HG02852 (cell line): ENCODE results near the gene CFAP43.
"Not testable (repeated sequence)": the region's sequence is repeated elsewhere in the genome, so short reads cannot be mapped to it uniquely, and the experiment has no call there.

Experiments used
- ATAC-seq: cut with Tn5 transposase; IDR thresholded peaks from one replicate; pipeline ENCODE4 v1.9.1; 2021; ENCODE audit warnings: mild to moderate bottlenecking, moderate library complexity; ENCODE audit not compliant: unreplicated experiment

The CFAP43 gene

GRCh38 chr10:104230490-104230889 is 1.7 kb downstream of the CFAP43 start:
- ATAC-seq: no peak

GRCh38 chr10:104223304-104223703 is 8.9 kb downstream of the CFAP43 start:
- no peak for ATAC-seq

- no peak for ATAC-seq
Measured at GRCh38 chr10:104220522-104220921, 11.6 kb downstream of the CFAP43 start.

GRCh38 chr10:104218751-104219150 is 13.4 kb downstream of the CFAP43 start:
- no peak for ATAC-seq

GRCh38 chr10:104216631-104217030 is 15.5 kb downstream of the CFAP43 start:
- no peak for ATAC-seq

GRCh38 chr10:104209575-104210198 is 22.5 kb downstream of the CFAP43 start:
- ATAC-seq: no peak

GRCh38 chr10:104208730-104209129 is 23.4 kb downstream of the CFAP43 start:
- ATAC-seq: no peak

- no peak for ATAC-seq
Measured at GRCh38 chr10:104202231-104202630, 29.9 kb downstream of the CFAP43 start.

- ATAC-seq: no peak
Measured at GRCh38 chr10:104201636-104202035, 30.5 kb downstream of the CFAP43 start.

GRCh38 chr10:104199567-104199966 is 32.6 kb downstream of the CFAP43 start:
- no peak for ATAC-seq

GRCh38 chr10:104197364-104197763 is 34.8 kb downstream of the CFAP43 start:
- no peak for ATAC-seq

GRCh38 chr10:104195706-104196105 is 36.5 kb downstream of the CFAP43 start:
- no peak for ATAC-seq

GRCh38 chr10:104193787-104194186 is 38.4 kb downstream of the CFAP43 start:
- ATAC-seq: no peak

- ATAC-seq: no peak
Measured at GRCh38 chr10:104190695-104191094, 41.5 kb downstream of the CFAP43 start.

GRCh38 chr10:104183682-104184081 is 48.5 kb downstream of the CFAP43 start:
- ATAC-seq: no peak

GRCh38 chr10:104174136-104174535 is 58.0 kb downstream of the CFAP43 start:
- ATAC-seq: not testable (repeated sequence)

- no peak for ATAC-seq
Measured at GRCh38 chr10:104170610-104171254, 61.4 kb downstream of the CFAP43 start.

- ATAC-seq: no peak
Measured at GRCh38 chr10:104155591-104155990, 76.6 kb downstream of the CFAP43 start.

- ATAC-seq: no peak
Measured at GRCh38 chr10:104151737-104152136, 80.4 kb downstream of the CFAP43 start.

GRCh38 chr10:104150139-104150538 is 82.0 kb downstream of the CFAP43 start:
- no peak for ATAC-seq

GRCh38 chr10:104146882-104147281 is 85.3 kb downstream of the CFAP43 start:
- ATAC-seq: no peak

- ATAC-seq: no peak
Measured at GRCh38 chr10:104144931-104145330, 87.2 kb downstream of the CFAP43 start.

- ATAC-seq: no peak
Measured at GRCh38 chr10:104143829-104144228, 88.3 kb downstream of the CFAP43 start.
